ENCODE data around the gene ITPR1.

DNA sequence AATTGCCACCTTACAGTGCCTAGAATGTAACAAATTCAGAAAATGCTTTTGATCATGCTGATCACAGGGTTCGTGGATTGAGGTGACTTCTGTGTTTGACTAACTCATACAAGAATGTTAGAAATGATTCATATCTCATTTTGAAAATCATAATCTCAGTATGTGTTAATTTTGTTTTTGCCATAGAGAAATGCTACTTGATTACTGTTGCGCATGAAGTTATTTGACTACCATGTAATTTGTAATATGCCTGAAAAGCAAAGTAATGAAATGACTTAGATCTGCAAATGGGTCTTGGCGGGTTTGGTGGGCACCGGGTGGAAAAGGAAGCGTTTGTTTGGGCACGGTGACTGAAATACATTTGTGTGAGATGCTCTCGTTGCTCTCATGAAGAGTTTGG lies 312.5 kb downstream of the ITPR1 start:
- TF ChIP-seq, protein P1, sequence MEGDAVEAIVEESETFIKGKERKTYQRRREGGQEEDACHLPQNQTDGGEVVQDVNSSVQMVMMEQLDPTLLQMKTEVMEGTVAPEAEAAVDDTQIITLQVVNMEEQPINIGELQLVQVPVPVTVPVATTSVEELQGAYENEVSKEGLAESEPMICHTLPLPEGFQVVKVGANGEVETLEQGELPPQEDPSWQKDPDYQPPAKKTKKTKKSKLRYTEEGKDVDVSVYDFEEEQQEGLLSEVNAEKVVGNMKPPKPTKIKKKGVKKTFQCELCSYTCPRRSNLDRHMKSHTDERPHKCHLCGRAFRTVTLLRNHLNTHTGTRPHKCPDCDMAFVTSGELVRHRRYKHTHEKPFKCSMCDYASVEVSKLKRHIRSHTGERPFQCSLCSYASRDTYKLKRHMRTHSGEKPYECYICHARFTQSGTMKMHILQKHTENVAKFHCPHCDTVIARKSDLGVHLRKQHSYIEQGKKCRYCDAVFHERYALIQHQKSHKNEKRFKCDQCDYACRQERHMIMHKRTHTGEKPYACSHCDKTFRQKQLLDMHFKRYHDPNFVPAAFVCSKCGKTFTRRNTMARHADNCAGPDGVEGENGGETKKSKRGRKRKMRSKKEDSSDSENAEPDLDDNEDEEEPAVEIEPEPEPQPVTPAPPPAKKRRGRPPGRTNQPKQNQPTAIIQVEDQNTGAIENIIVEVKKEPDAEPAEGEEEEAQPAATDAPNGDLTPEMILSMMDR (IDR thresholded peaks at IDR 0.05) = no peak
- TF ChIP-seq POLR2A (IDR thresholded peaks at IDR 0.05) = no peak

All from gastroesophageal sphincter (tissue), 3 donors.